Activated naive CD4-positive, alpha-beta T cell treated with anti-CD3 and anti-CD28 coated beads, Interleukin-2, amount 10 ng/mL, durations not matched to agents 7 days and 5 days (primary cell): ENCODE measurements around the gene RBP7.
"Not testable (repeated sequence)": the region's sequence is repeated elsewhere in the genome, so short reads cannot be mapped to it uniquely, and the experiment has no call there.

ENCODE experiments used
- CTCF ChIA-PET: fragments of 350-600 bp; sonication (Branson Sonifier 250); formaldehyde crosslinking; loops from one replicate; lab custom pipeline; 2021; ENCODE audit warnings: antibody characterized with exemption; lab: Charles Lee
- DNase-seq: peaks from one replicate; pipeline ENCODE4 v3.0.0-alpha.2; 2020
- H3K27ac Mint-ChIP-seq: one replicate; pipeline ENCODE4 v1.8.0; 2021; ENCODE audit warnings: mild to moderate bottlenecking, moderate library complexity, mixed read lengths
- H3K27me3 Mint-ChIP-seq: one replicate; pipeline ENCODE4 v1.8.0; 2021; ENCODE audit warnings: mild to moderate bottlenecking, mixed read lengths
- H3K36me3 Mint-ChIP-seq: one replicate; pipeline ENCODE4 v1.8.0; 2021; ENCODE audit warnings: mixed read lengths
- H3K4me1 Mint-ChIP-seq: one replicate; pipeline ENCODE4 v1.8.0; 2021; ENCODE audit warnings: mixed read lengths
- H3K4me3 Mint-ChIP-seq: one replicate; pipeline ENCODE4 v1.8.0; 2021; ENCODE audit warnings: mild to moderate bottlenecking, moderate library complexity, mixed read lengths
- H3K9me3 Mint-ChIP-seq: one replicate; pipeline ENCODE4 v1.8.0; 2021; ENCODE audit warnings: mixed read lengths

The RBP7 gene

DNA sequence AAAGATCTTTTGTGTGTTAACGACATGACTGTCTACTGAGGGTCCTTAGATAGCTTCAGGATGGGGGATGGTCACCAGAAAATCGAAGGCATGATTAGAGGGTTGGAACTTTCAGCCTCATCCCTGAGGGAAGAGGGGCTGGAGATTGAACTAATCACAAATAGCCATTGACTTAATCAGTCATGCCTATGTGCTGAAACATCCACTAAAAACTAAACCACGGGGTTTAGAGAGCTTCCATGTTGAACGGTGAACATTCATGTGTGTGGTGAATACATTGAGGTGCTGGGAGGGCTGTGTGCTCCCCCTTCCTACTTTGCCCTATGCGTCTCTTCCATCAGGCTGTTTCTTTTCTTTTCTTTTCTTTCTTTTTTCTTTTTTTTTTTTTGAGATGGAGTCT lies 17.0 kb downstream of the RBP7 start:
- Mint-ChIP-seq H3K4me3 (no peak overlapping the region), H3K36me3 (no peaks in the 10 kb centered on the region), H3K9me3 (no peaks in the 10 kb centered on the region), H3K4me1 (peaks cover 4% of the 10 kb centered on the region), H3K27ac (no peak overlapping the region), H3K27me3 (peaks cover 23% of the 10 kb centered on the region)
- CTCF ChIA-PET, result no interaction called here
- DNase-seq, result no peak

DNA sequence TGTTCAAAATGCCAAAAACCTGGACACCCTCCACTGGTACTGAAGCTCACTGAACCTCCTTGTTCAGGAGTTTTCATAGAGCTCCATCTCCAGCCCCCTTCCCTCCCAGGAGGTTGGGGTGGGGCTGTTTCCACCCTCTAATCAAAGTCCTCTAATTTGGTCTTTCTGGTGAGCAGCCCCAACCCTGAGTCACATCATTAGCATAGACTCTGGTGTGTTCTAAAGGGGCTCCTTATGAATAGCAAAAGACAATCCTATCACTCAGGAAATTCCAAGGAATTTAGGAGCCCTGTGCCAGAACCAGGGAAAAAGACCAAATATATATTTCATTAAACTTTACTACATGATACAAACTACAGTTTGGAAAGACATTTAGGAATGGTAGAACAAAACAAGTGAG lies 22.5 kb downstream of the RBP7 start:
- H3K27me3 Mint-ChIP-seq, result peaks cover 27% of the 10 kb centered on the region
- H3K4me3 Mint-ChIP-seq, result no peak overlapping the region
- no peak overlapping the region for H3K27ac Mint-ChIP-seq
- peaks cover 5% of the 10 kb centered on the region for H3K4me1 Mint-ChIP-seq
- H3K36me3 Mint-ChIP-seq, result no peaks in the 10 kb centered on the region
- H3K9me3 Mint-ChIP-seq, result no peaks in the 10 kb centered on the region
- DNase-seq, result no peak
- CTCF ChIA-PET, result no interaction called here

DNA sequence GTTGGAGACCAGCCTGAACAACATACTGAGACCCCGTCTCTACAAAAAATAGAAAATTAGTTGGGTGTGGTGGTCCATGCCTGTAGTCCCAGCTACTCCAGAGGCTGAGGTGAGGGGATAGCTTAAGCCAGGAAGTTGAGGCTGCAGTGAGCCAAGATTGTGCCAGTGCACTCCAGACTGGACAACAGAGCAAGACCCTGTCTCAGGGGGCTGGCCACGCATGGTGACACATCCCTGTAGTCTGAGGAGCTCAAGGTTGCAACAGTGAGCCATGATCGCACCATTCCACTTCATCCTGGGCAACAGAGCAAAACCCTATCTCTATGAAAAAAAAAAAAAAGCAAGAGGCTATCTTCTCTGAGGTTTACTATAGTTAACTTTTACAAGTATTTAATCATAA lies 23.1 kb downstream of the RBP7 start:
- H3K4me3 Mint-ChIP-seq, result no peak overlapping the region
- no peaks in the 10 kb centered on the region for H3K9me3 Mint-ChIP-seq
- CTCF ChIA-PET, result no interaction called here

DNA sequence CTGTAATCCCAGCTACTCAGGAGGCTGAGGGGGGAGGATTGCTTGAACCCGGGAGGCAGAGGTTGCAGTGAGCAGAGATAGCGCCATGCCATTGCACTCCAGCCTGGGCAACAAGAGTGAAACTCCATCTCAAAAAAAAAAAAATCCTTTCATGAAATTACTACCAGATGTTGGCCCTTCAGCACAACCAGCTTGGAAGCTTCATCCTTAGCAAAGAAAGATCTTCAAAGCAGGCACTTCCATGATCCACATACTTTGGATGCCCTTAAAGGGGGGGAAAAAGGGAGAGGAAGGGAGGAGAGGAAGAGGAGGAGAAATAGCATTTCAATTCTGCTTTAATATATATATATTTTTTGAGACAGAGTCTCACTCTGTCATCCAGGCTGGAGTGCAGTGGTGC lies 23.6 kb downstream of the RBP7 start:
- H3K9me3 Mint-ChIP-seq, H3K4me1 Mint-ChIP-seq, H3K36me3 Mint-ChIP-seq, CTCF ChIA-PET, H3K4me3 Mint-ChIP-seq, H3K27ac Mint-ChIP-seq, DNase-seq: not testable (repeated sequence)
- H3K27me3 Mint-ChIP-seq, result peaks cover 25% of the 10 kb centered on the region

More for the DNA sequence above, 23.1 kb downstream of the RBP7 start:
- no peak for DNase-seq
- H3K36me3 Mint-ChIP-seq, result no peaks in the 10 kb centered on the region
- peaks cover 23% of the 10 kb centered on the region for H3K27me3 Mint-ChIP-seq
- no peak overlapping the region for H3K27ac Mint-ChIP-seq
- peaks cover 5% of the 10 kb centered on the region for H3K4me1 Mint-ChIP-seq

DNA sequence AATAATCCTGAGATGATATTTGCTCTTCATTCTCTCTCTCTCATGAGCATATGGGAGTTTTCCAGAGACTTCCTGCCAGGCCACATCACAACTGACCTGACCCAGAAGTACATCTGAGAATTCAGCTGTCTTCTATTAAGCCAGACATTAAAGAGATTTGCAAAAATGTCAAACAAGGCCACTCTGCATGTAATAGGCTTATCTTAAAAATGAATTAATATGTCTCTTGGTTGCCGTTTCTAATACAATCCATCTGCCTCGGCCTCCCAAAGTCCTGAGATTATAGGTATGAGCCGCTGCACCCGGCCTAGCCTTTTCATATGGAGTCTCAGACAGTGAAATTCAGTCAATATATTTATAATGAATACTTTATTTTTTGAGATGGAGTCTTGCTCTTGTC lies 25.0 kb downstream of the RBP7 start:
- CTCF ChIA-PET, result interaction anchor here (0.7 kb wide), 2 partner anchors 144 to 187 kb away, joined by 3 read pairs; no protein-coding TSS in a partner anchor
- not testable (repeated sequence) for DNase-seq, H3K27ac Mint-ChIP-seq, H3K4me3 Mint-ChIP-seq, H3K4me1 Mint-ChIP-seq, H3K36me3 Mint-ChIP-seq, H3K9me3 Mint-ChIP-seq
- H3K27me3 Mint-ChIP-seq, result peaks cover 18% of the 10 kb centered on the region

DNA sequence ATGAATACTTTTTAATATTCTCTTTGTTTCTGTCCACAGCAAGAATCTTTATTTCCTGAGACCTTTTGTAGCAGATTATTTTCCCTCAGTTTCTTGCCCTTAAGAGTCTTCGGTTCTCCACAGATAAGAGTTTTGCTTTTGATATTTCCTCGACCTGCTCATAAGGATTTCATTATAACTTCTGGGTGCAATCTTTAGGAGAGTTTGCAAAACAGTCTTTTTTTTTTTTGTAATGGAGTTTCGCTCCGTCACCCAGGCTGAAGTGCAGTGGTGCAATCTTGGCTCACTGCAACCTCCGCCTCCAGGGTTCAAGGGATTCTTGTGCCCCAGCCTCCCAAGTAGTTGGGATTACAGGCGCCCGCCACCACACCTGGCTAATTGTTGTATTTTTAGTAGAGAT lies 25.6 kb downstream of the RBP7 start:
- Mint-ChIP-seq H3K36me3 (no peaks in the 10 kb centered on the region), H3K27me3 (peaks cover 18% of the 10 kb centered on the region), H3K4me1 (peaks cover 5% of the 10 kb centered on the region), H3K9me3 (no peaks in the 10 kb centered on the region), H3K27ac (no peak overlapping the region), H3K4me3 (no peak overlapping the region)
- DNase-seq, result no peak
- CTCF ChIA-PET, result no interaction called here

DNA sequence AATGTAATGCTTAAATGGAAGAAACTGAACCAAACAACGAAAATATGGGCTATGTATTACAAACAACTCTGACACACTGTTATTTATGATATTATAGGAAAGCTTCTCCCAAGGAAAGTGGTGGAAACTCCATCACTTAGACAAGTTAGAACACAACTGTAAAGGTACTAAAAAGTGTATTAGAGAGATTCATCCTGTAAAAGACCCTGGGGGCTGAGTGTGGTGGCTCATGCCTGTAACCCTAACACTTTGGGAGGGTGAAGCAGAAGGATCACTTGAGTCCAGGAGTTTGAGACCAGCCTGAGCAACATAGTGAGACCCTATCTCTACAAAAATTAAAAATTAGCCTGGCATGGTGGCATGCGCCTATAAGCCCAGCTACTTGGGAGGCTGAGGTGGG lies 28.3 kb downstream of the RBP7 start:
- no peaks in the 10 kb centered on the region for H3K36me3 Mint-ChIP-seq
- no peak overlapping the region for H3K27ac Mint-ChIP-seq

DNA sequence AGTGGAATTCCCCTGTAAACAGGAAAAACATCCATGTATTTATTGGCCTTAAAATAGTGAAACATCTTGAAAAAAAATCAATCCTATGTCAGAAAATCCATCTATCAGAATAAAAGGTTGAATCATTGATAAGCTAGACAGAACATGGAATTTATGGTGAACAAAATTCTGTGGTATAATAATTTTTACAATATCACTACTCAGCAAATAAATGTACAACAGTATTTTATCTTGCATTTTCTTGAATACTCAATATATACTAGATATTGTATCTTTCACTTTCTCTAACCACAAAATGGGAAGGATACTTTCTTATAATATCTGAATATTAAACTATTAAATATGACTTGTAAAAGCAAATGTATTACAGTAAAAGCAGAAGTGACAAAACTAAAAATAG lies 30.0 kb downstream of the RBP7 start:
- H3K9me3 Mint-ChIP-seq, result no peaks in the 10 kb centered on the region
- H3K4me3 Mint-ChIP-seq, result no peak overlapping the region
- peaks cover 9% of the 10 kb centered on the region for H3K27me3 Mint-ChIP-seq
- CTCF ChIA-PET, result interaction anchor here (0.6 kb wide), 1 partner anchor 12 kb away, joined by 3 read pairs; no protein-coding TSS in a partner anchor
- no peaks in the 10 kb centered on the region for H3K36me3 Mint-ChIP-seq
- H3K4me1 Mint-ChIP-seq, result peaks cover 4% of the 10 kb centered on the region
- no peak for DNase-seq
- H3K27ac Mint-ChIP-seq, result no peak overlapping the region

More for the DNA sequence above, 28.3 kb downstream of the RBP7 start:
- DNase-seq, result no peak
- H3K4me3 Mint-ChIP-seq, result no peak overlapping the region
- no peaks in the 10 kb centered on the region for H3K4me1 Mint-ChIP-seq
- H3K27me3 Mint-ChIP-seq, result peaks cover 14% of the 10 kb centered on the region
- H3K9me3 Mint-ChIP-seq, result no peaks in the 10 kb centered on the region
- CTCF ChIA-PET, result no interaction called here

DNA sequence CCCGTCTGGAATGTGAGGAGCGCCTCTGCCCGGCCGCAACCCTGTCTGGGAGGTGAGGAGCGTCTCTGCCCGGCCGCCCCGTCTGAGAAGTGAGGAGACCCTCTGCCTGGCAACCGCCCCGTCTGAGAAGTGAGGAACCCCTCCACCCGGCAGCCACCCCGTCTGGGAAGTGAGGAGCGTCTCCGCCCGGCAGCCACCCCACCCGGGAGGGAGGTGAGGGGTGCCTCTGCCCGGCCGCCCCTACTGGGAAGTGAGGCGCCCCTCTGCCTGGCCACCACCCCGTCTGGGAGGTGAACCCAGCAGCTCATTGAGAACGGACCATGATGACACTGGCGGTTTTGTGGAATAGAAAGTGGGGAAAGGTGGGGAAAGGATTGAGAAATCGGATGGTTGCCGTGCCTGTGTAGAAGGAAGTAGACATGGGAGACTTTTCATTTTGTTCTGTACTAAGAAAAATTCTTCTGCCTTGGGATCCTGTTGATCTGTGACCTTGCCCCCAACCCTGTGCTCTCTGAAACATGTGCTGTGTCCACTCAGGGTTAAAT lies 32.0 kb downstream of the RBP7 start:
- H3K4me1 Mint-ChIP-seq, result peaks cover 17% of the 10 kb centered on the region
- CTCF ChIA-PET, H3K27ac Mint-ChIP-seq, H3K4me3 Mint-ChIP-seq, H3K9me3 Mint-ChIP-seq, H3K36me3 Mint-ChIP-seq, DNase-seq, H3K27me3 Mint-ChIP-seq: not testable (repeated sequence)

DNA sequence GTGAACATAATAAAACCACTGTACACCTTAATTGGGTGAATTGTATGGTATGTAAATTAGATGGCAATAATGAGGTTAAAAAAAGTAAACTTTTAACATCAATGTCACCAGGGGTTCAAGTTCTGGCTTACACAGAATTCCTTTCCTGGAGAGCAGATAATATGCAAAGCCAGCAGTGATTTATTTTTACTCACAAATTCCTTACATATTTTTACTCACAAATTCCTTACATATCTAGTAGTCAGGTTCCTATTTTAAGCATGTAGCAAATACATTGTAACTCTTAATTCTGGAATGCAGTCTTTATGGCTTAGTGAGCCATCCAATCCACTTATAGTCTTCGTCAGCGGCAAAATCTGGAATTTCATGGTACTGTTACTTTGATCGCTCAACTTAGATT lies 34.4 kb downstream of the RBP7 start:
- no peak overlapping the region for H3K4me3 Mint-ChIP-seq
- H3K4me1 Mint-ChIP-seq, result peaks cover 28% of the 10 kb centered on the region
- H3K36me3 Mint-ChIP-seq, result peaks cover 2% of the 10 kb centered on the region
- H3K27ac Mint-ChIP-seq, result no peak overlapping the region
- CTCF ChIA-PET, result no interaction called here
- DNase-seq, result no peak
- H3K9me3 Mint-ChIP-seq, result no peaks in the 10 kb centered on the region
- H3K27me3 Mint-ChIP-seq, result no peaks in the 10 kb centered on the region

DNA sequence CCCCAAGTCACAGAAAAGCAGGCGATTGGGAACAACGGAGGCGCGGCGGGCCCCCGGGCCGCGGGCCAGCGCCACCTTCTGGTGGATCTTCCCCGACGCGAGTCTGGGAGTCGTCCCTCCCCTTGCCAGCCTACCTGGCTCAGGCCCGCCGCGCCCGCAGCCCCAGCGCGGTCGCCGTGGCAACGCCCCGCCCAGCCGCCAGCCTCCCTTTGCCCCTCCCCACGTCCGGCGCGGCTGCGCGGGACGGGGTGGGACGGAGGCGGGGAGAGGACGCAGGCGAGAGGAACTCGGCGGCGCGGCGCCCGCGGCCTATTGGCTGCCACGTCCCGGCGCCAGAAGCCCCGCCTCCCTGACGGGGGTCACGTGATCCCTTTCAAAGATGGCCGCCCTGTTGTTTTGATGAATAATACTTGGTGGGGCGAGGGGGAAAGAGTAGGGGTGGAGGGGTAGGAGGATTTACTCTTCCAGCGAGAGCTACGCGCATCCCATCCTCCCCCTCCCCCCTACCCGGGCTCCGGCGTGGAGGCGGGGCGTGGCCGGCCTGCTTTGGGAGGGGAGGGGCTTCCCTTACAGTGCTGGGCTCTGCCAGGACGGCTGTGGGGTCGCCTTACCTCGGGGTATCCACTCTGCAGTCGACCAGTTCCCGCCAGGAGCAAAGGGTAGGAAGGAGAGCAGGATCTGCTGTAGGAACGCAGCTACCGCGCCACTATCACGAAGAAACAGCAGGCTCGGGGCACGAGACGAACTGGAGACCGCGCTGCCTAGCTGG lies 35.7 kb downstream of the RBP7 start, which contains the start of gene UBE4B:
TSS of gene UBE4B (plus strand) at position 369 of the 769 bp plus-strand sequence. CDS start 713 bp downstream, outside the sequence.
- peak; percentile 98 for DNase-seq
- Mint-ChIP-seq H3K4me3 (peak within 1 kb of the TSS; percentile 97), H3K27me3 (no peaks in the 10 kb centered on the region), H3K9me3 (no peaks in the 10 kb centered on the region), H3K4me1 (peaks cover 28% of the 10 kb centered on the region), H3K27ac (peak within 1 kb of the TSS; percentile 96), H3K36me3 (peaks cover 7% of the 10 kb centered on the region)
- CTCF ChIA-PET, result interaction anchor here (1.0 kb wide), 1 partner anchor 178 kb away, joined by 3 read pairs; the partner anchor contains the start of gene KIF1B

DNA sequence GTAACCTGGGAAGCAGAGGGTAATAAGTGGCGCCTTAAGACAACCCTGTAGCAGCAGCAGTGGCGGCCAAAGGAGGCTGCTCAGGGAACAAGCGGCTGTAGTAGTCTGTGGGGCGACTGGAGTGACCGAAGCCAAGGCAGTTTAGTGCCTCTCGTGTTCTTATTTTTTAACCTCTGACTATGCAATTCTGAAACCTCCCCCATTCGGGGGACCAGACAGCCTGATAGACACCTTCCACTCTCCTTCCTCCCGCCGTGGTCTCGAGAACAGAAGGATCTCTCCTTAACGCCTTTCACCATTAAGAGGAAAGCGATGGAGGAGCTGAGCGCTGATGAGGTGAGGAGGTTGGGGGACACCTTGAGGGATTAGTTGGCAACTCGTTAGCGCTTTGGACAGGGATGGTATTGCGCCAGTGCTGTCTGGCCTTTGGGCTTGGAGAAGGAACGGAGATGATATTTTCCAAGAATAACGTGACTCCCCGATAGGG lies 36.4 kb downstream of the RBP7 start:
- peak overlapping the region; percentile 97 for H3K4me3 Mint-ChIP-seq
- no peaks in the 10 kb centered on the region for H3K9me3 Mint-ChIP-seq
- H3K27me3 Mint-ChIP-seq, result no peaks in the 10 kb centered on the region
- H3K4me1 Mint-ChIP-seq, result peaks cover 28% of the 10 kb centered on the region
- H3K36me3 Mint-ChIP-seq, result peaks cover 8% of the 10 kb centered on the region
- DNase-seq, result no peak
- CTCF ChIA-PET, result interaction anchor here (1.0 kb wide), 1 partner anchor 177 kb away, joined by 3 read pairs; the partner anchor contains the start of gene KIF1B
- peak overlapping the region; percentile 96 for H3K27ac Mint-ChIP-seq

DNA sequence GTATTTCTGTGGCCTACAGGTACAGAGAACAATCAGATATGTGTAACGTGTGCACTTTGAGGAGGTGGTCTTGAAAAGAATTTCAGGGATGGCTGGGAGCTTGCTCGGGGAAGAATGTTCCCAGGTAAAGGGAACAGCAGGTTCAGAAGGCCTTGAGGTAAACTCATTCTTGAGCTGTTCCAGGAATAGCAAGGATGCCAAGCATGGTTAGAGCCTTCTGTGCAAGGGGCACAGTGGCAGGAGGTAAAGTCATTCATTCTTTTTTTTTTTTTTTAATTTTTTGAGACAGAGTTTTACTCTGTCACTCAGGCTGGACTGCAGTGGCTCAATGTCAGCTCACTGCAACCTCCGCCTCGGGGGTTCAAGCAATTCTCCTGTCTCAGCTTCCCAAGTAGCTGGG lies 45.7 kb downstream of the RBP7 start:
- peaks cover 18% of the 10 kb centered on the region for H3K36me3 Mint-ChIP-seq
- CTCF ChIA-PET, result no interaction called here
- H3K27me3 Mint-ChIP-seq, result no peaks in the 10 kb centered on the region
- H3K27ac Mint-ChIP-seq, result no peak overlapping the region
- no peaks in the 10 kb centered on the region for H3K9me3 Mint-ChIP-seq
- no peak overlapping the region for H3K4me3 Mint-ChIP-seq
- DNase-seq, result no peak
- peaks cover 3% of the 10 kb centered on the region for H3K4me1 Mint-ChIP-seq

DNA sequence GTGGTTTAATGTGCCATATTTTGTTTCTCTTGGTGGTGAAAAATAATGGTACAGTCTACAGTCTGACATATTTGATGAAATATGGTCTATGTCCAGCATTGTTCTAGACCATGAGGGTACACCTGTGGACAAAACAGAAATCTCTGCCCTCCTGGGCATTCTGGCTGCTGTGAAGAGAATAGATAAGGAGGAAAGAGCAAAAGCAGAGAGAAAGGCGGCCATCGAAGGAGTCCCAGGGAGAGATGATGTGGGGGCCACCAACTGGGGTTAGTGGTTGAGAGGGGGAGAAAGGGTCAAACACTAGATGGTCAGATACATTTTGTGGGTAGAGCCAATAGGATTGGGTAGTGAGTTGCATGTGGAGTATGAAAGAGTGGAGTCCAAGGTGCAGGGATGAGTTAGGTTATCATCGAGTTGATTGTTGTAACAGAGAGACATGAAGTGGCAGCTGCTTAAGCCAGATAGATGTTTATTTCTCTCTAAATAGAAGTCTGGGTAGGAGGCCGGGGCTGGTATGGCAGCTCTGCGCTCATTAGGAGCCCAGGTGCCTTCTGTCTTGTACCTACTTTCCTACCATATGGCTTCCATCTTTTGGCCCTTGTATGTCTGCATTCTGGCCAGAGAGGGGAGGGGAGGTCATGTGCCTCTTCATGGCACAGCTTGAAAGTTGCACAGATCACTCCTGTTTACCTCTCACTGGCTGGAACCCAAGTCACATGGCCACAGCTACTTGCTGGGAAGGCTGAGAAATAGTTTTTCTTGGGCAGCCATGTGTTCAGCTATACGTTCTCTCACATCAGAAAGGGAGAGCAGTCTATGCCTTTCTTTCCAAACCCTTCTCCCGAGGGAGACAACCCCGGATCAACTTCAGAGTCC lies 48.7 kb downstream of the RBP7 start:
- CTCF ChIA-PET, result no interaction called here
- Mint-ChIP-seq H3K27me3 (no peaks in the 10 kb centered on the region), H3K36me3 (peaks cover 18% of the 10 kb centered on the region), H3K27ac (no peak overlapping the region), H3K4me1 (peaks cover 3% of the 10 kb centered on the region), H3K4me3 (no peak overlapping the region), H3K9me3 (no peaks in the 10 kb centered on the region)
- DNase-seq, result no peak
